ENCODE data around the gene CHST10.
"Not testable (repeated sequence)": the region's sequence is repeated elsewhere in the genome, so short reads cannot be mapped to it uniquely, and the experiment has no call there.

CHST10 gene

GRCh38 chr2:100391735-100392515 lies 25.5 kb downstream of the CHST10 start:
- no peak for DNase-seq

GRCh38 chr2:100390001-100390940 lies 27.2 kb downstream of the CHST10 start:
- no peak for DNase-seq

DNA sequence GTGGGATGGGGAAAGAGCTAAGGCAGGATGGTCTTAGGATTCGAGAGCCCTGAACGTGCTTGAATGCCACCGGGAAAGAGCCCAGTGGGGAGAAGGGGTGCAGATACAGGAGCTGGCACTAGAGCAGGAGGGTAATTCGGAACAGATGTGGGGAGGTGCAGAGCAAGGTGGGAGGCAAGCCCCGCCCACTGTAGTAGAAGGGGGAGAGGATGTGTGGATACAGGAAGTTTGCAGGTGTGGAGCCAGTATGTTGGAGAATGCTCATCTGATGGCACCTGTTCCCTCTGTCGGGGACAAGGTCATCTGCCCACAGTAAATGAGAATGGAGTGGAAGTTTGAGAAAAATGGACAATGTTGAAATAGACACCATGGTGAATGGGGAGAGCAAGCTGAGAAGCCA lies 28.8 kb downstream of the CHST10 start:
- no peak for DNase-seq

DNA sequence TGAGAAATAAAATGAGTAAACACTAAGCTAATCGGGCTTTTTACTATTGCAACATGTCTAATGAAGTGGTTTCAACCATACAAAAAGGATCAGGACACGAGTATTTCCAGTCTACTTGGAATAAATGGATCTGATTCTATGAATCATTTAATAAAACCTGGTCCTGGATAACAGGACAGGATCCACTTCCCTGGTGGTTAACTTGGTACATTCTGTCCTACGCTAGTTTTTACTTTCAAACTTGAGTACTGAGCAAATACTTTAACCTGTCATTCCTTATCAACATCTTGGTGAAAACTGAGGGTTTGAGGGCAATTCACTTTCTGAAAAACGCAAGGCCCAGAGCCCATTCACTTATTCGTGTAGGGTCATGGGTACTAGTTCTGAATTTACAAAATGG lies 33.5 kb downstream of the CHST10 start:
- DNase-seq: no peak

GRCh38 chr2:100383306-100383705 lies 34.2 kb downstream of the CHST10 start:
- no peak for DNase-seq

DNA sequence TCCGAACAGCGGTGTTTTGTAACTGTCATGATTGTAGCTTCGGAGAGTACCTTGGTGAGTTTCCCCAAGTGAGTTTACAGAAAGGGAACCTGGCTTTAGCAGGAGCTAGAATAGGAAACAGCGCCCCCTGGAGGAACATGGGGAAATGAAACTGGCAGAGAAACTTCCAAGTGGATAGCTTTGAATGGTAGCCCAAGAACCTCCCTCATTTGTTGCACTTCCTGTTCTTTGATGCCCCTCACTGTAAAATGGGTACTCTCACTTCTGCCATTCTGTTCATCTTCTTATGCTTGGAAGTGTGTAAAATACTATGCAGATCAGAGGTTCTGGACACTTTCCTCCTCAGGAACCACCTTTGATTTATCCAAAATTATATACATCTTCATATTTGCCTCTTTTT lies 36.2 kb downstream of the CHST10 start:
- DNase-seq: no peak

DNA sequence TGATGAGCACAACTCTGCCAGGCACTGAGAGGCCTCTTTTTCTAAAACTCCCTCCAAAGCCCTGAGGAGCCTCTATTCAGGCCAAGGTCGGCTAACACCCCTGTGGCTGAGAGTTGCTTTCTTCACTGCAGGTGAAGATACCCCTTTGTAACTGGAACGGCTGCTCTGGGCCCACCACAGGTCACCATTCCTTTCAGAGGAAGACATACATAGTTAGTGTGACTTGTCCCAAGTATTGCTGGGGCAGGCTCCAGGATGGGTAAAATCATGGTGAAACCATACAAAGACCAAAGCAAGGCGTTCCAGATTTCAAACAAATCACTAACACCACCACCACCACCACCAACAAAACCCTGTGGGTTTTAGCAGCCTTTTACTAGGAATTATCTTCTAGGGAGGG lies 36.8 kb downstream of the CHST10 start:
- DNase-seq: no peak

DNA sequence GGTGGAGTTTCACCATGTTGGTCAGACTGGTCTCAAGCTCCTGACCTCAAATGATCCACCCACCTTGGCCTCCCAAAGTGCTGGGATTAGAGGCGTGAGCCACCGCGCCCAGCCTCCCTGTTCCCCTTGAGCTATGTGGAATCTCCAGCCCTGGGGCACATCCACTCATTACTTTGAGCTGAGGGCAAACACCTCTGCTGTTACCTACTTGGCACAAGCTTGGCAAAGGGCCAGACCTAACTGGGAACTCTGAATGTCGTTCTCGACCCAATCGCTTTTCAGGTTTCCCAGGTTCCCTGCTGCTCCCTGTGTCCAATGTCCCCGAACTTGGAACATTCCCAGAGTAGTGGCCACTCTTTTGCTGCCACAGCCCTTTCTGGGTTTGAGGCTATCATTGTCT lies 40.6 kb downstream of the CHST10 start:
- DNase-seq: no peak

GRCh38 chr2:100367163-100367562 lies 50.3 kb downstream of the CHST10 start:
- DNase-seq: no peak

GRCh38 chr2:100365434-100365833 lies 52.0 kb downstream of the CHST10 start:
- DNase-seq: no peak

- DNase-seq: not testable (repeated sequence)
Measured at GRCh38 chr2:100362269-100362668, 55.2 kb downstream of the CHST10 start.

DNA sequence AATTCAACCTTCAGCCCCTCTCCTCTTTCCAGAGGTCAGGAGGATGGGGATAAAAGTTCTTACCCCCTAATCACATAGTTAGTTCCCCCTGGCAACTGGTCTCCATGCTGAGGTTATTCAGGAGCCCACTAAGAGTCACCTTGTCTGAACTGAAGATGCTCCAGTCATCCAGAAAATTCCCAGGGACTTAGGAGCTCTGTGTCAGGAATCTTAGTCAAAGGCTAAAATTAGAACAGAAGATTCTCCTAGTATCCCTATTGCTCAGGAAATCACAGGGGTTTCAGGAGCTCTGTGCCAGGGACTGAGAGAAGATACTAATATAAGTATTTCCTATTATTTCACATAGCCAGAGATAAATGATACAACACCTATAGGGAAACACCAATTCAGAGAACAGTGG lies 57.9 kb downstream of the CHST10 start:
- no peak for DNase-seq

DNA sequence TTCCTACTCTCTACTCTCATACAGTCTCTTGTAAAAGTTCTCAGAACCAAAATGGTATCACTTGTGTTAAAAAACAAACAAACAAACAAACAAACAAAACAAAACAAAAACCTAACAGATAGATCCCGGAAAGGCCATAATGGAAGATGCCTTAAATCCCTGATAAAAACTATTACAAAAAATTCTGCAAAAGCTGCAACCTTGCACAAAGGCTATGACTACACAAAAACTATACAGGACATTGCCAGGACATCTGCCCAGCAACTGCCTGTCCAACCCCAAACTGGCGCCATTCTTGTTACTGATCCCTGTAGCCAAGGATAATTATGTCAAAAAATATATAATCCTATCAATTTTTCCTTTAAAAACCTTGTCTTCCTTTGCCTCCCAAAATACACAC lies 58.9 kb downstream of the CHST10 start:
- DNase-seq: no peak

DNA sequence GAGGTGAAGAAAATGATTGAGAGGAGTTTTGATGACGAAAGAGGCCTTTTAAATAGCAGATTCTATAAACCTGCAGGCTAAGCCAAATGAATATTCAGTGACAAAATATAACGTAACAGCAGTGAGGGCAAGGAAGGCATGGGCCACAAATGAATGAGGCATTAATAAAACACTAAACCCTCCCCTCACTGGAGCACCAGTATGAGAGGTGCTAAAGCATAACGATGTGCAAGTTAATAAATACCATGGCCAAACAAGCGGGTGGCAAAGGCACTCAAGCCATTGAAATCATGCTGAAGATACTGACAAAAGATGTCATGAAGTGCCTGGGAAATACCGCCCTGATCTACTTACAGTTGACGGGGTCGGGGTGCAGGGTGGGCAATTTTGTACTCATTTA lies 64.9 kb downstream of the CHST10 start:
- DNase-seq: no peak

GRCh38 chr2:100350661-100351185 lies 66.7 kb downstream of the CHST10 start:
- DNase-seq: no peak

- DNase-seq: not testable (repeated sequence)
Measured at GRCh38 chr2:100345144-100345543, 72.3 kb downstream of the CHST10 start.

DNA sequence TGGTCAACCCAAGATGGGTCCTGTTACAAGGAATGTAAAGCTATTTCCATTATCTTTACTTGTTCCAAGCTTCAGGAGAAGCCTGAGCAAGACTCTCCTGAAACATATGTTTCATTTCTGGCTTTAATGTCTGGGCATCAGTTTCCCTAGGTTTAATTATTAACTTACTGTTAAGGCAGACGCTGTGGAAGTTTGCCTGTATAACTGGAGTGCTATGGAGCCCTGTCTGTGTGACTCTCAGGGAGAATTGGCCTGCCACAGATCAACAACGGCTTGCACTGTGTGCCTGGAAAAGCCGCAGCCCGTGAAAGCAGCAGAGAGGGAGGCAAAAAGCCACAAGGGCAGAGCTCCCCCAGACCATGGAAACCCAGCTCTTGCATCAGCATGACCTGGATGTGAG lies 73.0 kb downstream of the CHST10 start:
- no peak for DNase-seq

DNA sequence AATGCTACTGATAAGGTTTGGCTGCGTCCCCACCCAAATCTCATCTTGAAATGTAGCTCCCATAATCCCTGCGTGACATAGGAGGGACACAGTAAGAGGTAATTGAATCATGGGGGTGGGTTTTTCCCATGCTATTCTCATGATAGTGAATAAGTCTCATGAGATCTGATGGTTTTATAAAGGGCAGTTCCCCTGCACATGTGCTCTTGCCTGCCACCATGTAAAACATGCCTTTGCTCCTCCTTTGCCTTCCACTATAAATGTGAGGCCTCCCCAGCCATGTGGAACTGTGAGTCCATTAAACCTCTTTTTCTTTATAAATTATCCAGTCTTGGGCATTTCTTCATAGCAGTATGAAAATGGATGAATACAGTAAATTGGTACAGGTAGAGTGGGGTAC lies 75.0 kb downstream of the CHST10 start:
- DNase-seq: not testable (repeated sequence)

Data from NCI-H510A (cell line).